Omental fat pad (tissue), 4 donors: Measurements from ENCODE around the gene PTAFR. TPM values are rescaled to one million over a fixed set of nuclear protein-coding genes. Genes with fewer than 3 reads are reported as not detected.
"Not testable (repeated sequence)": the region's sequence is repeated elsewhere in the genome, so short reads cannot be mapped to it uniquely, and the experiment has no call there.

ENCODE experiments used
- ATAC-seq: fragments of 150-250 bp; one replicate; pipeline ENCODE4 v1.9.1; 2016; ENCODE audit warnings: mild to moderate bottlenecking, moderate library complexity; ENCODE audit not compliant: low FRiP score
- DNase-seq: peaks from one replicate; pipeline ENCODE4 v3.0.0-alpha.2; 2019; ENCODE audit warnings: low spot score
- CTCF ChIP-seq, 3 donors: fragments of 450-650 bp; IDR thresholded peaks; one replicate each; pipeline ENCODE4 v1.5.1; 2016 to 2017; ENCODE audit warnings: antibody characterized with exemption in 3 of 3, mild to moderate bottlenecking in 3 of 3, moderate library complexity in 2 of 3
- total RNA-seq, 4 donors: library from RNA; depleted of rRNA; stranded (reverse); fragments of >200 nt; gene quantifications; one replicate each; pipeline ENCODE4 v1.1.0, GENCODE V29; 2016

PTAFR gene
- total RNA-seq, 4 donors from 2014 or later = 8.2 to 28.3 (median 19.0) TPM

- ATAC-seq (no peak), DNase-seq (no peak)
- no peak for TF ChIP-seq CTCF (IDR thresholded peaks at IDR 0.05)
These were observed 32.0 kb downstream of the PTAFR start for GRCh38 chr1:28144203-28145135.

GRCh38 chr1:28143496-28144202, 32.8 kb downstream of the PTAFR start:
- no peak for ATAC-seq
- DNase-seq = no peak
- no peak for TF ChIP-seq CTCF (IDR thresholded peaks at IDR 0.05)

GRCh38 chr1:28141685-28142084, 34.8 kb downstream of the PTAFR start:
- no peak for TF ChIP-seq CTCF (IDR thresholded peaks at IDR 0.05)
- no peak for ATAC-seq
- DNase-seq = no peak

GRCh38 chr1:28139866-28140265, 36.6 kb downstream of the PTAFR start:
- DNase-seq, ATAC-seq: not testable (repeated sequence)

GRCh38 chr1:28139025-28139712, 37.3 kb downstream of the PTAFR start:
- no peak for DNase-seq
- no peak for TF ChIP-seq CTCF (IDR thresholded peaks at IDR 0.05)
- ATAC-seq = no peak

- DNase-seq (no peak), ATAC-seq (no peak)
- no peak for TF ChIP-seq CTCF (IDR thresholded peaks at IDR 0.05)
These were observed 39.4 kb downstream of the PTAFR start for GRCh38 chr1:28136922-28137613.
